ENCODE measurements around the gene EMC1. TPM values are rescaled to one million over a fixed set of nuclear protein-coding genes. Genes with fewer than 3 reads are reported as not detected.
"Not testable (repeated sequence)": the region's sequence is repeated elsewhere in the genome, so short reads cannot be mapped to it uniquely, and the experiment has no call there.

EMC1 gene
- total and polyA plus RNA-seq, 2 donors (not counting 3 experiments of a cell fraction or from before 2014, with no cell fraction given), result 77.5 to 164 TPM

DNA sequence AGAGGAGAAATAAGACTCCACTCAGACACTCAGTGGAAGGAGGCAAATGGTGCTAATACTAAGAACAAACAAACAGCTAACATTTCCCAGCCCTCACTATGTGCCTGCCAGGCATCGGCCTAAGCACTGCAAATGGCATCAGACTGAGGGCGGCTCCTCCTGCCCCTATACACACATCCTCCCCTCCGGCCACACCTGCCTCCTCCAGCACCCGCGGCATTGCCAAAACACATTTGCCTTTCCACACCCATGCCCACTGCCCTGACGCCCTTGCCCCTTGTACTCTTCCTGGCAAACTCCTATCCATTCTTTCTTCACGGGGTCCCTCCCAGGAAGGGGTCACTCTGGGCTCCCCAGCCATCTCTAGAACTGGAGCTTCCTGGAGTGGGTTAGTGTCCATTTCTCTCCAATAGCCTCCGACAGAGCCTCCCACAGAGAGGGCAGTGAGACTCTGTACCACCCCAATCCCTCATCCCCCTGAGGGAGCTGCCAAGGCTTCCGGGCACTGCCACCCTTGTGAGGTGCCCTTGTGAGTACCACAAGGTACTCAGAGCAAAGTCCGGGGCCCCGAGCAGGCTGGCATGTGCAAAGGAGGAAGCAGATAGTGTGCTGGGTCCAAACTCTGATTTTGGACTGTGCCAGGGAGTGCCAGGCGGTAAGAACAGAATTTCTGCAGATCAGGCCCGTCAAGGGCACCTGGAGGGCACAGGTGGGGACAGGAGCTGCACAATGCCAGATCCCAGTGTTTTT is 36.3 kb upstream of the EMC1 start:
- Histone ChIP-seq H3K4me2 (ENCODE audit: insufficient read depth, low read length) (no peak overlapping the region), H4K20me1 (replicated peaks; ENCODE audit: control insufficient read depth, extremely low read depth, insufficient read depth, low read length) (no peaks in the 10 kb centered on the region), H3K4me1 (ENCODE audit: control insufficient read depth, extremely low read depth, insufficient read depth, low read length) (peaks cover 5% of the 10 kb centered on the region), H3K9ac (replicated peaks; ENCODE audit: extremely low read depth, insufficient read depth, low read length) (no peak overlapping the region), H3K9me3 (replicated peaks; ENCODE audit: control insufficient read depth, insufficient read depth, low read length) (no peaks in the 10 kb centered on the region), H3K4me3 (replicated peaks in 1 of 3; ENCODE audit: insufficient read depth in 1 of 3, low read depth in 1 of 3, low read length in 3 of 3) (no peak overlapping the region), H3K27ac (ENCODE audit: insufficient read depth, low read depth, low read length) (no peak overlapping the region), H3K36me3 (ENCODE audit: control insufficient read depth in 2 of 2, extremely low read depth in 1 of 2, insufficient read depth in 2 of 2, low read length in 2 of 2) (no peaks in the 10 kb centered on the region), H2AFZ (ENCODE audit: low read depth, low read length) (no peak overlapping the region), H3K79me2 (ENCODE audit: control insufficient read depth, insufficient read depth, low read length) (no peaks in the 10 kb centered on the region), H3K9me1 (replicated peaks; ENCODE audit: control insufficient read depth, extremely low read depth, insufficient read depth, low read length) (no peaks in the 10 kb centered on the region), H3K27me3 (ENCODE audit: control insufficient read depth in 2 of 2, insufficient read depth in 2 of 2, low read length in 2 of 2) (no peaks in the 10 kb centered on the region)
- BruUV-seq (replicated peaks), result no TSS peak
- FAIRE-seq, result no peak
- no peak for TF ChIP-seq JUN (IDR thresholded peaks at IDR 0.05; ENCODE audit: borderline replicate concordance, insufficient read depth, insufficient read length, low read depth)
- TF ChIP-seq MYC (IDR thresholded peaks at IDR 0.05; ENCODE audit: low read depth, low read length), result no peak
- no peak for TF ChIP-seq MAX (IDR thresholded peaks at IDR 0.05; ENCODE audit: insufficient read depth, insufficient read length)
- no peak for TF ChIP-seq POLR2A (IDR thresholded peaks at IDR 0.05; ENCODE audit: low read depth, low read length)
- TF ChIP-seq, protein P1, sequence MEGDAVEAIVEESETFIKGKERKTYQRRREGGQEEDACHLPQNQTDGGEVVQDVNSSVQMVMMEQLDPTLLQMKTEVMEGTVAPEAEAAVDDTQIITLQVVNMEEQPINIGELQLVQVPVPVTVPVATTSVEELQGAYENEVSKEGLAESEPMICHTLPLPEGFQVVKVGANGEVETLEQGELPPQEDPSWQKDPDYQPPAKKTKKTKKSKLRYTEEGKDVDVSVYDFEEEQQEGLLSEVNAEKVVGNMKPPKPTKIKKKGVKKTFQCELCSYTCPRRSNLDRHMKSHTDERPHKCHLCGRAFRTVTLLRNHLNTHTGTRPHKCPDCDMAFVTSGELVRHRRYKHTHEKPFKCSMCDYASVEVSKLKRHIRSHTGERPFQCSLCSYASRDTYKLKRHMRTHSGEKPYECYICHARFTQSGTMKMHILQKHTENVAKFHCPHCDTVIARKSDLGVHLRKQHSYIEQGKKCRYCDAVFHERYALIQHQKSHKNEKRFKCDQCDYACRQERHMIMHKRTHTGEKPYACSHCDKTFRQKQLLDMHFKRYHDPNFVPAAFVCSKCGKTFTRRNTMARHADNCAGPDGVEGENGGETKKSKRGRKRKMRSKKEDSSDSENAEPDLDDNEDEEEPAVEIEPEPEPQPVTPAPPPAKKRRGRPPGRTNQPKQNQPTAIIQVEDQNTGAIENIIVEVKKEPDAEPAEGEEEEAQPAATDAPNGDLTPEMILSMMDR (IDR thresholded peaks at IDR 0.05; ENCODE audit: extremely low read depth in 1 of 2, insufficient read depth in 1 of 2, low read depth in 1 of 2, low read length in 2 of 2), result no peak
- no peak for TF ChIP-seq EZH2 (IDR thresholded peaks at IDR 0.05; ENCODE audit: borderline replicate concordance, low read depth, low read length, severe bottlenecking)
- no peak for TF ChIP-seq POLR2AphosphoS5 (IDR thresholded peaks at IDR 0.05; ENCODE audit: insufficient read depth, low read depth, low read length)
- TF ChIP-seq GATA2 (IDR thresholded peaks at IDR 0.05; ENCODE audit: insufficient read depth, insufficient read length, low read depth, low read length), result no peak
- no peak for TF ChIP-seq FOS (IDR thresholded peaks at IDR 0.05; ENCODE audit: borderline replicate concordance, insufficient read depth, low read length)
- POLR2A ChIA-PET, result no interaction called here
- DNase-seq (ENCODE audit: low read depth, low spot score), result no peak
- CTCF ChIA-PET, result no interaction called here
- intact Hi-C loops (cut with micrococcal nuclease), result no loop called here
- dilution Hi-C loops (cut with MboI; ENCODE audit: extremely low pct_ligation_motif_present, low sequenced_read_pairs), result no loop called here

- H3K4me1 ChIP-seq (ENCODE audit: control insufficient read depth, extremely low read depth, insufficient read depth, low read length); H3K9ac ChIP-seq (replicated peaks; ENCODE audit: extremely low read depth, insufficient read depth, low read length); H3K27me3 ChIP-seq (ENCODE audit: control insufficient read depth in 2 of 2, insufficient read depth in 2 of 2, low read length in 2 of 2); CTCF ChIA-PET; DNase-seq (ENCODE audit: low read depth, low spot score); dilution Hi-C loops (cut with MboI; ENCODE audit: extremely low pct_ligation_motif_present, low sequenced_read_pairs); H3K79me2 ChIP-seq (ENCODE audit: control insufficient read depth, insufficient read depth, low read length); H3K36me3 ChIP-seq (ENCODE audit: control insufficient read depth in 2 of 2, extremely low read depth in 1 of 2, insufficient read depth in 2 of 2, low read length in 2 of 2); POLR2A ChIA-PET; FAIRE-seq; intact Hi-C loops (cut with micrococcal nuclease); H3K27ac ChIP-seq (ENCODE audit: insufficient read depth, low read depth, low read length); H3K4me2 ChIP-seq (ENCODE audit: insufficient read depth, low read length); H2AFZ ChIP-seq (ENCODE audit: low read depth, low read length); BruUV-seq (replicated peaks); H3K9me1 ChIP-seq (replicated peaks; ENCODE audit: control insufficient read depth, extremely low read depth, insufficient read depth, low read length); H3K9me3 ChIP-seq (replicated peaks; ENCODE audit: control insufficient read depth, insufficient read depth, low read length); H4K20me1 ChIP-seq (replicated peaks; ENCODE audit: control insufficient read depth, extremely low read depth, insufficient read depth, low read length); H3K4me3 ChIP-seq (replicated peaks in 1 of 3; ENCODE audit: insufficient read depth in 1 of 3, low read depth in 1 of 3, low read length in 3 of 3): not testable (repeated sequence)
Observed at GRCh38 chr1:19285807-19286206, 34.5 kb upstream of the EMC1 start.

- H3K9ac ChIP-seq (replicated peaks; ENCODE audit: extremely low read depth, insufficient read depth, low read length); H3K9me3 ChIP-seq (replicated peaks; ENCODE audit: control insufficient read depth, insufficient read depth, low read length); BruUV-seq (replicated peaks); dilution Hi-C loops (cut with MboI; ENCODE audit: extremely low pct_ligation_motif_present, low sequenced_read_pairs); H3K36me3 ChIP-seq (ENCODE audit: control insufficient read depth in 2 of 2, extremely low read depth in 1 of 2, insufficient read depth in 2 of 2, low read length in 2 of 2); POLR2A ChIA-PET; intact Hi-C loops (cut with micrococcal nuclease); H3K79me2 ChIP-seq (ENCODE audit: control insufficient read depth, insufficient read depth, low read length); H3K4me1 ChIP-seq (ENCODE audit: control insufficient read depth, extremely low read depth, insufficient read depth, low read length); H3K4me2 ChIP-seq (ENCODE audit: insufficient read depth, low read length); FAIRE-seq; H3K27me3 ChIP-seq (ENCODE audit: control insufficient read depth in 2 of 2, insufficient read depth in 2 of 2, low read length in 2 of 2); H4K20me1 ChIP-seq (replicated peaks; ENCODE audit: control insufficient read depth, extremely low read depth, insufficient read depth, low read length); H2AFZ ChIP-seq (ENCODE audit: low read depth, low read length); H3K9me1 ChIP-seq (replicated peaks; ENCODE audit: control insufficient read depth, extremely low read depth, insufficient read depth, low read length); DNase-seq (ENCODE audit: low read depth, low spot score); CTCF ChIA-PET; H3K27ac ChIP-seq (ENCODE audit: insufficient read depth, low read depth, low read length); H3K4me3 ChIP-seq (replicated peaks in 1 of 3; ENCODE audit: insufficient read depth in 1 of 3, low read depth in 1 of 3, low read length in 3 of 3): not testable (repeated sequence)
Observed at GRCh38 chr1:19285366-19285765, 34.0 kb upstream of the EMC1 start.

Measured in endothelial cell of umbilical vein (primary cell).